HepG2 (cell line): ENCODE data around the gene GSK3A. TPM values are rescaled to one million over a fixed set of nuclear protein-coding genes. Genes with fewer than 3 reads are reported as not detected.

ENCODE experiments used
- AGO1 ChIP-seq: fragments of 200-400 bp; formaldehyde crosslinking; IDR thresholded peaks from 2 replicates; pipeline ENCODE4 v1.6.1; 2017; ENCODE audit warnings: mild to moderate bottlenecking, low read depth, low read length, moderate library complexity; ENCODE audit not compliant: poor library complexity, severe bottlenecking
- AGO2 ChIP-seq: fragments of 200-400 bp; formaldehyde crosslinking; optimal IDR thresholded peaks from 2 replicates; pipeline ENCODE3; 2017; ENCODE audit warnings: mild to moderate bottlenecking, low read depth, low read length, moderate library complexity
- CEBPG ChIP-seq: IDR thresholded peaks from 2 replicates; pipeline ENCODE4 v1.6.1; 2016
- CHCHD3 ChIP-seq: sonication (generic); formaldehyde crosslinking; IDR thresholded peaks from 2 replicates; pipeline ENCODE4 v1.8.0; 2022; ENCODE audit warnings: mild to moderate bottlenecking, missing genetic modification reagents, moderate library complexity
- DMAP1 ChIP-seq: IDR thresholded peaks from 2 replicates; pipeline ENCODE4 v1.6.1; 2016
- EED ChIP-seq: sonication (generic); formaldehyde crosslinking; IDR thresholded peaks from 2 replicates; pipeline ENCODE4 v1.5.0; 2020; ENCODE audit warnings: mild to moderate bottlenecking, missing genetic modification reagents
- FOXA3 ChIP-seq: IDR thresholded peaks from 2 replicates; pipeline ENCODE4 v1.6.1; 2016; ENCODE audit warnings: missing genetic modification reagents, missing compliant biosample characterization
- FOXC1 ChIP-seq: sonication (generic); formaldehyde crosslinking; IDR thresholded peaks from 2 replicates; pipeline ENCODE4 v1.8.0; 2022; ENCODE audit warnings: mild to moderate bottlenecking, missing genetic modification reagents, borderline replicate concordance
- HMGXB4 ChIP-seq, 2 experiments: sonication (generic) in 1 of 2; formaldehyde crosslinking in 1 of 2; IDR thresholded peaks; 2 replicates each; pipeline versions ENCODE4 v1.4.0 to v1.6.1; 2018 to 2020; ENCODE audit warnings: missing genetic modification reagents in 2 of 2, borderline replicate concordance in 1 of 2, low read depth in 1 of 2, mild to moderate bottlenecking in 1 of 2, missing biosample characterization in 1 of 2
- JUND ChIP-seq: sonication (generic); formaldehyde crosslinking; IDR thresholded peaks from 2 replicates; pipeline ENCODE4 v1.8.0; 2022; ENCODE audit warnings: mild to moderate bottlenecking, missing genetic modification reagents
- KDM2A ChIP-seq: sonication (generic); formaldehyde crosslinking; IDR thresholded peaks from 2 replicates; pipeline ENCODE4 v1.4.0; 2020; ENCODE audit warnings: low read depth, missing genetic modification reagents, borderline replicate concordance
- NBN ChIP-seq: fragments of 450-650 bp; conservative IDR thresholded peaks from 2 replicates; pipeline ENCODE4 v1.6.1; 2017
- NR2F1 ChIP-seq, 2 experiments: fragments of 450-650 bp in 1 of 2; formaldehyde crosslinking in 1 of 2; IDR thresholded peaks; 2 replicates each; pipeline versions ENCODE4 v1.5.0 to v1.6.1; 2016 to 2020; ENCODE audit warnings: mild to moderate bottlenecking in 1 of 2, missing compliant biosample characterization in 1 of 2, missing genetic modification reagents in 1 of 2, moderate library complexity in 1 of 2
- PATZ1 ChIP-seq: sonication (generic); formaldehyde crosslinking; IDR thresholded peaks from 2 replicates; pipeline ENCODE4 v1.4.0; 2020; ENCODE audit warnings: missing genetic modification reagents
- POLR2AphosphoS5 ChIP-seq: IDR thresholded peaks from 2 replicates; pipeline ENCODE4 v1.6.1; 2012; ENCODE audit warnings: low read depth, low read length
- RBFOX2 ChIP-seq: fragments of 200-400 bp; formaldehyde crosslinking; IDR thresholded peaks from 2 replicates; pipeline ENCODE4 v1.6.1; 2017; ENCODE audit warnings: low read depth, mild to moderate bottlenecking, low read length
- RFX5 ChIP-seq: IDR thresholded peaks from 2 replicates; pipeline ENCODE4 v1.6.1; 2011; ENCODE audit warnings: low read depth, low read length, improper control_type of control experiment
- SMAD9 ChIP-seq: sonication (generic); formaldehyde crosslinking; IDR thresholded peaks from 2 replicates; pipeline ENCODE4 v1.5.1; 2020; ENCODE audit warnings: mild to moderate bottlenecking, missing genetic modification reagents
- SMC3 ChIP-seq: IDR thresholded peaks from 2 replicates; pipeline ENCODE4 v1.6.1; 2011; ENCODE audit warnings: low read length, improper control_type of control experiment
- SP2 ChIP-seq: sonication (generic); formaldehyde crosslinking; IDR thresholded peaks from 2 replicates; pipeline ENCODE4 v1.5.1; 2020; ENCODE audit warnings: mild to moderate bottlenecking, missing genetic modification reagents
- ZNF10 ChIP-seq: sonication (generic); formaldehyde crosslinking; IDR thresholded peaks from 2 replicates; pipeline ENCODE4 v1.4.0; 2020; ENCODE audit warnings: mild to moderate bottlenecking, low read depth, missing genetic modification reagents, borderline replicate concordance
- ZNF33B ChIP-seq: sonication (generic); formaldehyde crosslinking; IDR thresholded peaks from 2 replicates; pipeline ENCODE4 v1.5.1; 2020; ENCODE audit warnings: mild to moderate bottlenecking, missing genetic modification reagents
- ZNF414 ChIP-seq: sonication (generic); formaldehyde crosslinking; IDR thresholded peaks from 2 replicates; pipeline ENCODE4 v1.5.0; 2020; ENCODE audit warnings: missing genetic modification reagents
- ZNF775 ChIP-seq: sonication (generic); formaldehyde crosslinking; IDR thresholded peaks from 2 replicates; pipeline ENCODE4 v1.4.0; 2020; ENCODE audit warnings: missing genetic modification reagents, mild to moderate bottlenecking, moderate library complexity, borderline replicate concordance
- ZSCAN5A ChIP-seq: sonication (generic); formaldehyde crosslinking; IDR thresholded peaks from 2 replicates; pipeline ENCODE4 v1.8.0; 2022; ENCODE audit warnings: mild to moderate bottlenecking, missing genetic modification reagents, borderline replicate concordance
- polyA plus RNA-seq, 8 experiments: library from polyadenylated mRNA; depleted of rRNA in 3 of 8; stranded (reverse) in 7 of 8; unstranded in 1 of 8; fragments of >200 nt; fragmentation: Illumina TruSeq in 4 of 8; extraction: Trizol in 4 of 8; gene quantifications; 2 replicates each; pipeline versions ENCODE4 v1.2.1 to v1.2.3, GENCODE V29; 2011 to 2016; ENCODE audit warnings: low read depth in 4 of 8, missing spikeins in 1 of 8, mixed read lengths in 1 of 8; ENCODE audit not compliant: insufficient read depth in 1 of 8
- total RNA-seq, 5 experiments: library from RNA; depleted of rRNA; stranded (reverse); fragments of >200 nt; fragmentation: Illumina TruSeq; extraction: Trizol; gene quantifications; 2 replicates each; pipeline ENCODE4 v1.2.3, GENCODE V29; 2016; ENCODE audit warnings: low read depth in 1 of 5

GSK3A gene
- total and polyA plus RNA-seq, 2 of the 13 experiments (the other 11 are each of a cell fraction or from before 2014, with no cell fraction given) = 16.9 to 52.5 TPM

- TF ChIP-seq HMGXB4 (CRISPR knock-in tag; IDR thresholded peaks at IDR 0.05; ENCODE audit: borderline replicate concordance in 1 of 2, low read depth in 1 of 2) (peak in 1 of 2 experiments; percentile 47; a peak in 2 of 4 replicates), ZNF33B (CRISPR knock-in tag) (no peak), AGO2 (peak; percentile 75), EED (no peak), ZNF10 (CRISPR knock-in tag) (no peak), SMAD9 (no peak), NBN (no peak), DMAP1 (CRISPR knock-in tag) (no peak), KDM2A (CRISPR knock-in tag) (peak; percentile 78), RFX5 (no peak), CEBPG (CRISPR knock-in tag) (no peak), SMC3 (peak; percentile 37; the same call in 1 of the 2 replicates), RBFOX2 (peak; percentile 57), CHCHD3 (no peak), FOXA3 (CRISPR knock-in tag) (no peak), ZNF775 (CRISPR knock-in tag) (no peak), SP2 (CRISPR knock-in tag) (0 out of 2 replicates have a peak, but pooled peaks have one; percentile 22), FOXC1 (CRISPR knock-in tag) (0 out of 2 replicates have a peak, but pooled peaks have one; percentile 29), AGO1 (peak; percentile 74), ZSCAN5A (0 out of 2 replicates have a peak, but pooled peaks have one; percentile 44), PATZ1 (peak; percentile 94), ZNF414 (CRISPR knock-in tag) (no peak), POLR2AphosphoS5 (peak; percentile 50), JUND (0 out of 2 replicates have a peak, but pooled peaks have one; percentile 5), NR2F1 (CRISPR knock-in tag; IDR thresholded peaks at IDR 0.05) (no peak)
Observed at GRCh38 chr19:42246143-42246921, 3.9 kb upstream of the GSK3A start (continued).
